HL-60 (cell line): ENCODE measurements around the gene DYNLL1.
A peak's percentile ranks its signal among the peaks of the same experiment; 100 is the strongest.

ENCODE experiments used
- DNase-seq, 2 experiments: peaks; one replicate each; pipeline ENCODE4 v3.0.0-alpha.2; 2010 to 2020; ENCODE audit warnings: low read depth in 1 of 2, low spot score in 1 of 2
- H3K27ac ChIP-seq: fragments of 250-450 bp; sonication (Bioruptor Pico); replicated peaks from 2 replicates; pipeline ENCODE4 v1.5.1; 2020; ENCODE audit warnings: mild to moderate bottlenecking, moderate library complexity
- H3K27me3 ChIP-seq: fragments of 250-450 bp; sonication (Bioruptor Pico); 2 replicates; pipeline ENCODE4 v1.5.1; 2021; ENCODE audit warnings: mild to moderate bottlenecking, moderate library complexity; ENCODE audit not compliant: insufficient read depth, poor library complexity, severe bottlenecking
- H3K4me3 ChIP-seq: replicated peaks from 2 replicates; pipeline ENCODE4 v1.5.1; 2011; ENCODE audit warnings: mild to moderate bottlenecking, control low read depth, low read length; ENCODE audit not compliant: insufficient read depth
- CTCF ChIP-seq: IDR thresholded peaks from one replicate; pipeline ENCODE4 v1.5.1; 2011; ENCODE audit warnings: low read length, control low read depth, inconsistent platforms; ENCODE audit not compliant: insufficient read depth
- GABPA ChIP-seq: IDR thresholded peaks from 2 replicates; pipeline ENCODE4 v1.6.1; 2012; ENCODE audit warnings: low read depth
- POLR2AphosphoS5 ChIP-seq: IDR thresholded peaks from 2 replicates; pipeline ENCODE4 v1.6.1; 2012; ENCODE audit warnings: low read depth
- REST ChIP-seq: IDR thresholded peaks from 2 replicates; pipeline ENCODE4 v1.6.1; 2012; ENCODE audit warnings: low read depth; ENCODE audit not compliant: insufficient replicate concordance
- SPI1 ChIP-seq: IDR thresholded peaks from 2 replicates; pipeline ENCODE4 v1.6.1; 2012; ENCODE audit warnings: low read depth, mild to moderate bottlenecking, borderline replicate concordance

The DYNLL1 gene

GRCh38 chr12:120475643-120476042, 20.3 kb upstream of the DYNLL1 start:
- H3K4me3 ChIP-seq, result no peak overlapping the region
- TF ChIP-seq GABPA, result no peak
- no peak for TF ChIP-seq CTCF
- TF ChIP-seq SPI1, result peak; percentile 17; the same call in 1 of the 2 replicates
- no peak for DNase-seq
- H3K27ac ChIP-seq, result peak overlapping the region; percentile 2; the same call in 1 of the 2 replicates
- H3K27me3 ChIP-seq, result no peaks in the 10 kb centered on the region

- TF ChIP-seq REST (no peak), GABPA (no peak), POLR2AphosphoS5 (no peak)
- Histone ChIP-seq H3K4me3 (no peak overlapping the region), H3K27ac (no peak overlapping the region), H3K27me3 (no peaks in the 10 kb centered on the region)
- no peak for DNase-seq
Measured at GRCh38 chr12:120479458-120479857, 16.5 kb upstream of the DYNLL1 start.

- TF ChIP-seq CTCF (no peak), REST (no peak), POLR2AphosphoS5 (no peak)
- no peak overlapping the region for H3K4me3 ChIP-seq
- H3K27ac ChIP-seq, result no peak overlapping the region
- DNase-seq, result no peak
- no peaks in the 10 kb centered on the region for H3K27me3 ChIP-seq
Measured at GRCh38 chr12:120480211-120480610, 15.7 kb upstream of the DYNLL1 start.

- TF ChIP-seq CTCF, result no peak
- no peak for TF ChIP-seq POLR2AphosphoS5
- TF ChIP-seq REST, result no peak
- TF ChIP-seq SPI1, result no peak
- no peak for TF ChIP-seq GABPA
- H3K27me3 ChIP-seq, result no peaks in the 10 kb centered on the region
- no peak overlapping the region for H3K27ac ChIP-seq
- no peak for DNase-seq
- H3K4me3 ChIP-seq, result no peak overlapping the region
Measured at GRCh38 chr12:120481022-120481767, 14.7 kb upstream of the DYNLL1 start.
